HG03342 (cell line): Measurements from ENCODE around the gene HS6ST1.

Experiments used
- ATAC-seq: cut with Tn5 transposase; IDR thresholded peaks from one replicate; pipeline ENCODE4 v1.9.1; 2021; ENCODE audit warnings: mild to moderate bottlenecking, moderate library complexity; ENCODE audit not compliant: unreplicated experiment

Gene HS6ST1

GRCh38 chr2:128318776-128319464 lies at the start of gene HS6ST1:
Gene HS6ST1 (minus strand): TSS chr2:128318868. CDS start chr2:128318563, 305 bp downstream.
- ATAC-seq = peak; percentile 60

GRCh38 chr2:128367601-128368359 lies 49.1 kb upstream of the HS6ST1 start:
- ATAC-seq = no peak

- no peak for ATAC-seq
Observed at GRCh38 chr2:128366713-128367511, 48.2 kb upstream of the HS6ST1 start.

- ATAC-seq = no peak
Observed at GRCh38 chr2:128365217-128365905, 46.7 kb upstream of the HS6ST1 start.

GRCh38 chr2:128364441-128364911 lies 45.8 kb upstream of the HS6ST1 start:
- no peak for ATAC-seq

GRCh38 chr2:128363934-128364361 lies 45.3 kb upstream of the HS6ST1 start:
- ATAC-seq = no peak

- no peak for ATAC-seq
Observed at GRCh38 chr2:128362889-128363228, 44.2 kb upstream of the HS6ST1 start.

GRCh38 chr2:128362176-128362888 lies 43.7 kb upstream of the HS6ST1 start:
- no peak for ATAC-seq

- no peak for ATAC-seq
Observed at GRCh38 chr2:128361376-128362131, 42.9 kb upstream of the HS6ST1 start.

- no peak for ATAC-seq
Observed at GRCh38 chr2:128360711-128361110, 42.0 kb upstream of the HS6ST1 start.

GRCh38 chr2:128359841-128360240 lies 41.2 kb upstream of the HS6ST1 start:
- ATAC-seq = no peak

- no peak for ATAC-seq
Observed at GRCh38 chr2:128358941-128359731, 40.5 kb upstream of the HS6ST1 start.

- ATAC-seq = no peak
Observed at GRCh38 chr2:128357506-128358370, 39.1 kb upstream of the HS6ST1 start.

GRCh38 chr2:128356127-128356526 lies 37.5 kb upstream of the HS6ST1 start:
- no peak for ATAC-seq

- no peak for ATAC-seq
Observed at GRCh38 chr2:128354726-128355470, 36.2 kb upstream of the HS6ST1 start.

- ATAC-seq = no peak
Observed at GRCh38 chr2:128354161-128354560, 35.5 kb upstream of the HS6ST1 start.

GRCh38 chr2:128350736-128351135 lies 32.1 kb upstream of the HS6ST1 start:
- no peak for ATAC-seq
